ENCODE measurements around the gene SAC3D1. TPM values are rescaled to one million over a fixed set of nuclear protein-coding genes. Genes with fewer than 3 reads are reported as not detected.
"Not testable (repeated sequence)": the region's sequence is repeated elsewhere in the genome, so short reads cannot be mapped to it uniquely, and the experiment has no call there.

Gene SAC3D1
- total RNA-seq, 4 donors from 2014 or later = 10.9 to 21.5 (median 13.9) TPM

GRCh38 chr11:65017937-65018336 lies 23.1 kb upstream of the SAC3D1 start:
- Histone ChIP-seq H3K9me3 (no peaks in the 10 kb centered on the region), H3K27me3 (no peaks in the 10 kb centered on the region), H3K4me1 (peaks cover 2 to 18% (median 7%) of the 10 kb centered on the region in 4 donors), H3K27ac (no peak overlapping the region), H3K36me3 (peaks cover 0 to 24% (median 0%) of the 10 kb centered on the region in 3 donors), H3K4me3 (no peak overlapping the region)
- no peak for DNase-seq
- TF ChIP-seq POLR2A (IDR thresholded peaks at IDR 0.05) = no peak
- TF ChIP-seq CTCF (IDR thresholded peaks at IDR 0.05) = no peak

- H3K27me3 ChIP-seq = no peaks in the 10 kb centered on the region
- H3K4me1 ChIP-seq = peaks cover 0 to 12% (median 5%) of the 10 kb centered on the region in 4 donors
- no peak overlapping the region for H3K4me3 ChIP-seq
- H3K9me3 ChIP-seq = no peaks in the 10 kb centered on the region
- peaks cover 0 to 24% (median 0%) of the 10 kb centered on the region in 3 donors for H3K36me3 ChIP-seq
- DNase-seq = no peak
- H3K27ac ChIP-seq = no peak overlapping the region
- no peak for TF ChIP-seq CTCF (IDR thresholded peaks at IDR 0.05)
- no peak for TF ChIP-seq POLR2A (IDR thresholded peaks at IDR 0.05)
These were observed 21.2 kb upstream of the SAC3D1 start for GRCh38 chr11:65019824-65020223.

GRCh38 chr11:65021003-65021402 lies 20.0 kb upstream of the SAC3D1 start:
- Histone ChIP-seq H3K27ac (no peak overlapping the region), H3K4me3 (no peak overlapping the region), H3K27me3 (no peaks in the 10 kb centered on the region), H3K36me3 (peaks cover 0 to 24% (median 0%) of the 10 kb centered on the region in 3 donors), H3K4me1 (peaks cover 0 to 4% (median 0%) of the 10 kb centered on the region in 4 donors), H3K9me3 (no peaks in the 10 kb centered on the region)
- TF ChIP-seq CTCF (IDR thresholded peaks at IDR 0.05) = no peak
- TF ChIP-seq POLR2A (IDR thresholded peaks at IDR 0.05) = no peak
- DNase-seq = no peak

- no peaks in the 10 kb centered on the region for H3K9me3 ChIP-seq
- H3K4me3 ChIP-seq = no peak overlapping the region
- peaks cover 0 to 24% (median 0%) of the 10 kb centered on the region in 3 donors for H3K36me3 ChIP-seq
- peaks cover 0 to 3% (median 0%) of the 10 kb centered on the region in 4 donors for H3K4me1 ChIP-seq
- no peak for TF ChIP-seq POLR2A (IDR thresholded peaks at IDR 0.05)
- no peak for TF ChIP-seq CTCF (IDR thresholded peaks at IDR 0.05)
- no peak for DNase-seq
- no peak overlapping the region for H3K27ac ChIP-seq
- no peaks in the 10 kb centered on the region for H3K27me3 ChIP-seq
These were observed 19.5 kb upstream of the SAC3D1 start for GRCh38 chr11:65021509-65021908.

- not testable (repeated sequence) for H3K9me3 ChIP-seq, H3K4me3 ChIP-seq, H3K27ac ChIP-seq, H3K27me3 ChIP-seq, DNase-seq, H3K4me1 ChIP-seq
- H3K36me3 ChIP-seq = peaks cover 0 to 15% (median 0%) of the 10 kb centered on the region in 3 donors
These were observed 17.5 kb upstream of the SAC3D1 start for GRCh38 chr11:65023502-65023901.

- peaks cover 0 to 6% (median 0%) of the 10 kb centered on the region in 3 donors for H3K36me3 ChIP-seq
- no peak for TF ChIP-seq CTCF (IDR thresholded peaks at IDR 0.05)
- no peak for TF ChIP-seq POLR2A (IDR thresholded peaks at IDR 0.05)
- peak overlapping the region; percentile 46 to 67 (median 58) for H3K4me3 ChIP-seq
- no peaks in the 10 kb centered on the region for H3K27me3 ChIP-seq
- H3K9me3 ChIP-seq = no peaks in the 10 kb centered on the region
- peaks cover 0 to 18% (median 4%) of the 10 kb centered on the region in 4 donors for H3K4me1 ChIP-seq
- H3K27ac ChIP-seq = peak overlapping the region; percentile 78 to 94 (median 88)
- no peak for DNase-seq
These were observed 14.2 kb upstream of the SAC3D1 start for GRCh38 chr11:65026810-65027209.

Data from Peyer's patch (tissue), 4 donors.